Measurements from ENCODE around the gene CBLL1.

Gene CBLL1

GRCh38 chr7:107743567-107744344, at the start of gene CBLL1:
CBLL1 (plus strand) TSS chr7:107744142; CDS start chr7:107744164, 22 bp downstream.
- DNase-seq (ENCODE audit: low spot score) = peak; percentile 97

- DNase-seq (ENCODE audit: low spot score) = no peak
Observed at GRCh38 chr7:107694386-107694785, 49.6 kb upstream of the CBLL1 start.

- no peak for DNase-seq (ENCODE audit: low spot score)
Observed at GRCh38 chr7:107696330-107696946, 47.5 kb upstream of the CBLL1 start.

GRCh38 chr7:107697321-107698049, 46.5 kb upstream of the CBLL1 start:
- DNase-seq (ENCODE audit: low spot score) = peak; percentile 9

GRCh38 chr7:107700570-107700969, 43.4 kb upstream of the CBLL1 start:
- DNase-seq (ENCODE audit: low spot score) = no peak

- DNase-seq (ENCODE audit: low spot score) = no peak
Observed at GRCh38 chr7:107701191-107701590, 42.8 kb upstream of the CBLL1 start.

- DNase-seq (ENCODE audit: low spot score) = no peak
Observed at GRCh38 chr7:107703219-107703618, 40.7 kb upstream of the CBLL1 start.

GRCh38 chr7:107703872-107704271, 40.1 kb upstream of the CBLL1 start:
- DNase-seq (ENCODE audit: low spot score) = no peak

- no peak for DNase-seq (ENCODE audit: low spot score)
Observed at GRCh38 chr7:107708956-107709355, 35.0 kb upstream of the CBLL1 start.

- DNase-seq (ENCODE audit: low spot score) = peak; percentile 36
Observed at GRCh38 chr7:107711301-107711700, 32.6 kb upstream of the CBLL1 start.

GRCh38 chr7:107712025-107712424, 31.9 kb upstream of the CBLL1 start:
- no peak for DNase-seq (ENCODE audit: low spot score)

GRCh38 chr7:107712896-107713295, 31.0 kb upstream of the CBLL1 start:
- DNase-seq (ENCODE audit: low spot score) = no peak

GRCh38 chr7:107715531-107715930, 28.4 kb upstream of the CBLL1 start:
- DNase-seq (ENCODE audit: low spot score) = peak; percentile 52

GRCh38 chr7:107718456-107719193, 25.3 kb upstream of the CBLL1 start:
- no peak for DNase-seq (ENCODE audit: low spot score)

GRCh38 chr7:107721286-107721685, 22.7 kb upstream of the CBLL1 start:
- no peak for DNase-seq (ENCODE audit: low spot score)

- no peak for DNase-seq (ENCODE audit: low spot score)
Observed at GRCh38 chr7:107723255-107723654, 20.7 kb upstream of the CBLL1 start.

- peak; percentile 68 for DNase-seq (ENCODE audit: low spot score)
Observed at GRCh38 chr7:107725138-107725740, 18.7 kb upstream of the CBLL1 start.

- no peak for DNase-seq (ENCODE audit: low spot score)
Observed at GRCh38 chr7:107726356-107727130, 17.4 kb upstream of the CBLL1 start.

GRCh38 chr7:107728276-107728675, 15.7 kb upstream of the CBLL1 start:
- DNase-seq (ENCODE audit: low spot score) = no peak

- no peak for DNase-seq (ENCODE audit: low spot score)
Observed at GRCh38 chr7:107742678-107743566, 1.0 kb upstream of the CBLL1 start.

Data from kidney tubule cell (primary cell).